Posterior vena cava (tissue), 2 donors: Measurements from ENCODE around the gene NINJ2. TPM values are rescaled to one million over a fixed set of nuclear protein-coding genes. Genes with fewer than 3 reads are reported as not detected.

Experiments
- DNase-seq: peaks from one replicate; pipeline ENCODE4 v3.0.0-alpha.2; 2020; ENCODE audit warnings: low spot score
- intact Hi-C, 2 donors: fragments of 100-400 bp; cut with DNase I; formaldehyde crosslinking; loops; one replicate each; pipeline versions ENCODE4 v1.14.1 to v1.14.2; 2022 to 2023
- total RNA-seq, 2 donors: library from RNA; stranded (reverse); fragmentation: NEBNext Ultra II Directional; extraction: Animal tissue kit (Norgen Biotek cat#: 25700); gene quantifications; one replicate each; pipeline ENCODE4 v1.2.1, GENCODE V29; 2021
- donor health status: DM: yes; HTN: yes; CAD: no.
- donor health status: DM: yes; HTN: yes; CAD: no.

The NINJ2 gene
- total RNA-seq, 2 donors from 2014 or later: 4.6 to 5.6 TPM

DNA sequence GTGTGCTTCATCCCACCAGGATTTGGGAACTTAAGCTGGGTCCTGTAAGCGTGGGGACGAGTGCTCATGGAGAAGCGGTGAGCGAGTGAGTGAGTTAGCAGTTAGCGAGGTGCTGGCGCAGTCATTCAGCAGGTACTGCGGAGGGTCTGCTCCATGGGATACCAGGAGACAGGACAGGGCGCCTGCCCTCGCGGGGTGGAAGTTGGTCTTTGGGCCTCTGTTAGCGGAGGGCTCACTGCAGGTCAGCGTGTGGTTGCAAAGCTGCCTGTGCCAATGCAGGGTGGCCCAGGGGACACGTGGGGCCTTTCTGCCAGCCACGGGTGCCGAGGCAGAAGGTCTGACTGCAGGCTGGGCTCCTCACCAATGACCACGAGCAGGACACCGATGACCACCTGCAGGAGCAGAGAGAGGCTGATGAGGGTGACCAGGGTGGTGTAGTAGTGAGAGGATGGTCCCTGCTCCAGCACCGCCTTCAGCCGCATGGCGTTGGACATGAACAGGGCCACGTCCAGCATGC lies 97.6 kb downstream of the NINJ2 start:
- intact Hi-C loops: loop anchor here in 1 of 2 donors (10.0 kb wide), 1 partner anchor 389 kb away; no protein-coding TSS in a partner anchor
- DNase-seq: no peak

- no peak for DNase-seq
- intact Hi-C loops: loop anchor here in 1 of 2 donors (10.0 kb wide), 1 partner anchor 390 kb away; no protein-coding TSS in a partner anchor
Measured at GRCh38 chr12:565161-565560, 98.1 kb downstream of the NINJ2 start.

DNA sequence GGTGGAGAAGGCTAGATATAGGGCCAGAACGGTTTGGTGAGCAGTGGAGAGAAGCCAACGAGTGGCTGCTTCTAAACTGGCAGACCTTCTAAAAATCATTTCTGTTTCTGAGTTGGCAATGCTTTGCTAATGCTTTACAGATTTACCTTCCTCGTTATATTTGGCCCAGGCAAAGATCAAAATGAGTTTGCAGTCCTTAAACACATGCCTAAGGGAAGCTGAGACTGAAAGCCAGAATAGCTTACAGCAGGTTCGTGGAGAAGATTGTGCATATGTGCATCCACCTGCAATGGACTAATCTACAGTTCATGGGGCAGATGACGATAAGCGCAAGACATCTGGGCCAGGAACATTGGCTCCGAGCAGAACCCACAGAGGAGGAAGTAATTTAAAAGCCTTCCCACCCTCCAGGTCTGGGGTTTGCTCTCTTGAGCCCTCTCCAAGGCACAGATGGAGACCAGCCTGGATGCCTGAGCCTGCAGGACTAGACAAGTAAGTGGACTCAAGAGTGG lies 99.4 kb downstream of the NINJ2 start:
- no peak for DNase-seq
- intact Hi-C loops: loop anchor here in 1 of 2 donors (10.0 kb wide), 1 partner anchor 391 kb away; no protein-coding TSS in a partner anchor

DNA sequence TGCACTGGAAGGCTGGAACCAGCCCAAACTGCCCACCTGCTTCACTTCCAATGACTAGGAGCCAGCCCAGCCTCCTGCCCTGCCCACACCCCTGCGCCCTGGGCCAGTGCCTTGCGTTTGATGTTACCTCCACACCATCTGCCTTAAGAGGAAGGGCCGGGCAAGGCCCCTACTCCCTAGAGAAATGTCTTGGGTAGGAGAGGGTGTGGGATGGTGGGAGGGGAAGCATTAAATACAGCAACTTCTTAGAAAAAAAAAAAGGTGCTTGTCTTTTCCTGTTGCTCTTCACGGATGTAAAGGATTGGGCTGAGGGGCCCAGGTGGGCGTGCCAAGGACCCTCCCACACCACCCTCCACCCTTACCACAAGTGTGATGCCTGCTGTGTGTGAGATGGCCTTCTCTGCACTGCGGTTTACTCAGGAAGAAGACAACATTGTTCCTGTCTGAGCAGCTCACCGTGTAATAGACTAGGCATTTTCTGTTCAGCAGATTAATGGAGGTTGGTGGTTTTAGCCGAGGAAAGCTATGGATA lies 99.9 kb downstream of the NINJ2 start:
- intact Hi-C loops: loop anchor here in 1 of 2 donors (10.0 kb wide), 1 partner anchor 391 kb away; no protein-coding TSS in a partner anchor

GRCh38 chr12:562634-563033 lies 100.6 kb downstream of the NINJ2 start:
- DNase-seq: no peak
- intact Hi-C loops: loop anchor here in 1 of 2 donors (10.0 kb wide), 1 partner anchor 392 kb away; no protein-coding TSS in a partner anchor

More for the DNA sequence above, 99.9 kb downstream of the NINJ2 start:
- DNase-seq: no peak

DNA sequence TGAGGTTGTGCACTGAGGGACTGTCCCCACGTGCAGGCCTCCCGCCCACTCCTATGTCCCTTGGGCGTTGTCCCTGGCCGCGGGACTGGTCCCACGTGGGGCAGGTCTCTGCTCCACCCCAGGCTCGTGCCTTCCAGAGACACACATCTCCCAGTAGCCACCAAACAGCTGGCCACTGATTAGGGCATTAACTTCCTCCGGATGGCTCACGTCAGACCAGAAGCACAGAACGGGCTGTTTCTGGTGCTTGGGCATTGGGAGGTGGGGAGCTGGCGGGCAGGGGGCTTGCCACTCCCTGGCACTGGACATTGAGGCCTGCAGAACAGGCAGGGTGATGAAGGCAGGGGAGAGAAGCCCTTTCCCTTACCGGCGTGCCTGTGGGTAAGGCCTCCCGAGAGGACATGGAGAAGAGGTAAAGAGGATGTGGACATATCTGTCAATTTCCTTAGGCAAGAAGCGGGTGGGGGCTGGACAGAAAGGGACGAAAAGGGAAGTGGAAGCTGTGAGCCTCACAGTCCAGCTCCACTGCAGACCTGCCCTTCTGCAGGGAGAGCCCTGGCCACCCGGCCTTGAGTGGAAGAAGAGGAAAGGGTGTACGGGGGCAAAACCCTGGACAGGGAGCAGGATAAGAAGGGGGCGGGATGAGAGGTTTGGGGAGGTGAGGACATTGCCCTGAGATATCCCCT lies 101.2 kb downstream of the NINJ2 start:
- DNase-seq: peak; percentile 89
- intact Hi-C loops: loop anchor here in 1 of 2 donors (10.0 kb wide), 1 partner anchor 393 kb away; no protein-coding TSS in a partner anchor

DNA sequence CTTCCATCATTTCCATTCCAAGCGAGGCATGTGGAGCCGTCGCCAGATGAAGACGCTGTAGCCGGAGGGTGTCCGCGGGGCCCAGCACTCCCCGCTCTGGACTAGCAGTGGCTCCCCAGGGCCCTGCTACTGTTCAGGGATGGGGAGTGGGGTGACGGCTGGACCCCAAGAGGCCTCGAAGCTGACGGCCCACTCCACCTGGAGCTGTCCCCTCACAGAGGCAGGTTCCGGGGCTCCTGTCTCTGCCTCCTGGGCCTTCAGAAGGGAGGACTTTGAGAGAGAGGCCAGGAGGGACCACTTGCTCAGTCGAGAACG lies 101.9 kb downstream of the NINJ2 start:
- intact Hi-C loops: loop anchor here in 1 of 2 donors (10.0 kb wide), 1 partner anchor 393 kb away; no protein-coding TSS in a partner anchor
- no peak for DNase-seq

- DNase-seq: no peak
- intact Hi-C loops: loop anchor here in 1 of 2 donors (10.0 kb wide), 1 partner anchor 394 kb away; no protein-coding TSS in a partner anchor
Measured at GRCh38 chr12:560691-561390, 102.4 kb downstream of the NINJ2 start.

DNA sequence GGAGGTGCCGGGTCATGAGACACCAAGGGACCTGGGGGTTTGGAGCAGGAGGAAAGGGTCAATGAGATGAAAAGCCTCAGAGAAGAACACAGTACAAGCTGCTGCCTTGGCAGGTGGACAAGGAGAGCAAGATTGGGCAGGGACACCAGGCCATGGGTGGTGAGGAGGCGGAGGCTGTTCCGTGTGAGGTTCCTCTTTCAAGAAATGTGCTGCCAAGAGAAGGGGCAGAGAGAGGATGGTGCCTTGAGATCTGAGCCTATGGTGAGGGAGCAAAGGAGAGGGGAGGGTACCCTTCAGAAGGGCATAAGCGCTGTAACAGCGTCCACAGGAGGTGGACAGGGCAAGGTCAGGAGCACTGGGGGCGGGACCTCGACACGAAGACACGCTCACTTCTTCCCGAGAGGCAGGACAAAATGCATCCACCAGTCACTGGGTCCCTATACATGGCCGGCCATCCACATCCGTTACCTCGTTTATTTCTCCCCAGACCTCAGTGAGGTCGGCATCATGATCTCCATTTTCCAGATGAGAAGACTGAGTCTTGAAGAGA lies 103.3 kb downstream of the NINJ2 start:
- intact Hi-C loops: loop anchor here in 1 of 2 donors (10.0 kb wide), 1 partner anchor 395 kb away; no protein-coding TSS in a partner anchor
- no peak for DNase-seq

GRCh38 chr12:559208-559905 lies 103.9 kb downstream of the NINJ2 start:
- DNase-seq: no peak
- intact Hi-C loops: no loop called here

- no peak for DNase-seq
- intact Hi-C loops: no loop called here
Measured at GRCh38 chr12:558580-558979, 104.7 kb downstream of the NINJ2 start.

GRCh38 chr12:556498-556897 lies 106.7 kb downstream of the NINJ2 start:
- no peak for DNase-seq
- intact Hi-C loops: no loop called here

DNA sequence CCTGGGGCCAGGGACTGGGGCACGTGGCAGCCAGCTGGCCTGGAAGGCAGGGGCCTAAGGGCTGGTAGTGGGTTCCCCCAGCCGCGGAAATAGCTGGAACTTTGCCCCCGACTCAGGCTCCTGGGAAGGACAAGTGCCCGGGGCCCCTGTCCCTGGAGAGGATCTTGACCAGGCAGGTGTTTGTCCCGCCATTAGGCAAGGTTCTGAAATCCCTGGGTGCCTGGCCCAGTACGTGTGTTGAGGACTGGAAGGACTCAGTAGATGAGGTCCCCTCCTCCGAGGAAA lies 109.3 kb downstream of the NINJ2 start:
- intact Hi-C loops: no loop called here
- DNase-seq: no peak

DNA sequence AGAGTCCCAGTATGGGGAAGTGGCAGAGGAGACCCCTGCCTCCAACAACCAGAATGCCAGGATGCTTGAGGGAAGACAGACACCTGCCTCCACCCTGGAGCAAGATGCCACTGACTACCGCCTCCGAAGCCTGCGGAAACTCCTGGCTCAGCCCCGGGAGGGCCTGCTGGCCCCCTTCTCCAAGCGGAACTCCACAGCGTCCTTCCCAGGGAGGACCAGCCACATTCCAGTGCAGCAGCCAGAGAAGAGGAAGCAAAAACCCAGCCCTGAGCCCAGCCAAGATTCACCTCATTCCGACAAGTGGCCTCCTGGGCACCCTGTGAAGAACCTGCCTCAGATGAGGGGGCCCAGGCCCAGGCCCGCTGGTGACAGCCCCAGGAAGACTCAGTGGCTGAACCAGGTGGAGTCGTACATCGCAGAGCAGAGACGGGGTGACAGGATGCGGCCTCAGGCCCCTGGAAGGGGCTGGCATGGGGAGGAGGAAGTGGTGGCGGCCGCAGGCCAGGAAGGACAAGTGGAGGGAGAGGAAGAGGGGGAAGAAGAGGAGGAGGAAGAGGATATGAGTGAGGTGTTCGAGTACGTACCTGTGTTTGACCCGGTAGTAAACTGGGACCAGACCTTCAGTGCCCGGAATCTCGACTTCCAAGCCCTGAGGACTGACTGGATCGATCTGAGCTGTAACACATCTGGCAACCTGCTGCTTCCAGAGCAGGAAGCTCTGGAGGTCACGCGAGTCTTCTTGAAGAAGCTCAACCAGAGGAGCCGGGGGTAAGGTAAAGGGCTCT lies 109.8 kb downstream of the NINJ2 start:
- intact Hi-C loops: no loop called here
- no peak for DNase-seq

GRCh38 chr12:552466-552865 lies 110.8 kb downstream of the NINJ2 start:
- intact Hi-C loops: no loop called here
- no peak for DNase-seq

DNA sequence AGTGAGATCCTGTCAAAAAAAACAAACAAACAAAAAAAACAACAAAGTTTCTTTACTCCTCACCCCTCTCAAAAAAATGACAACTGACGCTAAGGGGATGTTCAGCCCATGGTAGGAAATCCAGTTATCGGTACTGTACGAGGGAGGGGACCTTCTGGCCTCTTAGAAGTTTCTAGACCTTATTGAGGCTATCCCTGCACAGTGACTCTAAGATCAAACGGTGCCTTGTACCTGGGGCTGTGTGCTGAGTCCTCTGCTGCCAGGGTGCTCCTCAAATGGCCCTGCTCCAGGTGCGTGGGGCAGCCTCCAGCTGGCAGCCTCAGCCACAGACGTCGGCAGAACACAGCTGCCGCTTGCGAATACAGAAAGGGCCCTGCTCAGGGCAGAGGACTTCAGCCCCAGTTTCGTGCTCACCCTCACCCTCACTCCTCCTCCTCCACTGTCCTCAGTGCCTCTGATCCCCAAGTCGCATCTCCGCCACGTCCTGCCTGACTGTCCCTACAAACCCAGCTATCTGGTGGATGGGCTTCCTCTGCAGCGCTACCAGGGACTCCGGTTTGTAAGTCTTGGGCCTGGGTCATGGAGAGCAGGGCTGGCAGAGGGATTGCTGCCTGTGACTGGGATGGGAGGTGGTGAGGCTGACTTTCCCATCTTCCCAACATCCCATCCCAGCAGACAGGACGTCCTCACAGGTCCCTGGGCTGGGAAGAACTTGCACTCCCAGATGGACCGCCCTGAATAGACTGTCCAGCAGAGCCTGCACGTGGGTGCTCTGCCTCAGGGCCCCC lies 112.6 kb downstream of the NINJ2 start:
- DNase-seq: no peak
- intact Hi-C loops: no loop called here

- DNase-seq: no peak
Measured at GRCh38 chr12:549476-550082, 113.7 kb downstream of the NINJ2 start.

More at GRCh38 chr12:549476-550082, 113.7 kb downstream of the NINJ2 start:
- intact Hi-C loops: loop anchor here (5.0 kb wide), 2 partner anchors 92 to 97 kb away; partner anchors contain the start of gene B4GALNT3 (in 1 of the 2)
